ENCODE measurements around the gene GSDMA.

The GSDMA gene

DNA sequence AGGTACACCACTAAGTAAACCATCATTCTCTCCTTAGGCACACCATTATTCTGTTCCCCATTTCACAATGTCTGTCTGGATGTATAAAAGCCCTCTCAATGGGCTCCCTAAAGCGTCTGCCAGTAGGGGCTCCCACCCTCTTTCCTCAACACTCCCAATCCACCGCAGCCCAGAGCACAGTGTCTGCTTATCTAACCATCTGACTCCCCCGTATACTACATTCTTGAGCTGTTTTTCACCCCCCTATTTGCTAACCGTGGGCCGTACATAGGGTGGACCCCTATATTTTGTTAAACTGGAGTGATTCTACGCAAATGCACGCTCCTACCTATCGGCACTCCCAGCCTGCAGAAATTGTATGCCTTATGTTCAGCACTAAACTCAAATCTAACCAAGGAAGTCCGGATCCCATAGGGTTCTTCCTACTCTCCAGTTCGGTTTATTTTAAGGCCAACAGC lies 17.1 kb downstream of the GSDMA start:
- peak overlapping the region; percentile 98 for H3K4me3 ChIP-seq (replicated peaks; ENCODE audit: low read depth, low read length)
- no peak for DNase-seq (ENCODE audit: low read depth)
- TF ChIP-seq, protein P1, sequence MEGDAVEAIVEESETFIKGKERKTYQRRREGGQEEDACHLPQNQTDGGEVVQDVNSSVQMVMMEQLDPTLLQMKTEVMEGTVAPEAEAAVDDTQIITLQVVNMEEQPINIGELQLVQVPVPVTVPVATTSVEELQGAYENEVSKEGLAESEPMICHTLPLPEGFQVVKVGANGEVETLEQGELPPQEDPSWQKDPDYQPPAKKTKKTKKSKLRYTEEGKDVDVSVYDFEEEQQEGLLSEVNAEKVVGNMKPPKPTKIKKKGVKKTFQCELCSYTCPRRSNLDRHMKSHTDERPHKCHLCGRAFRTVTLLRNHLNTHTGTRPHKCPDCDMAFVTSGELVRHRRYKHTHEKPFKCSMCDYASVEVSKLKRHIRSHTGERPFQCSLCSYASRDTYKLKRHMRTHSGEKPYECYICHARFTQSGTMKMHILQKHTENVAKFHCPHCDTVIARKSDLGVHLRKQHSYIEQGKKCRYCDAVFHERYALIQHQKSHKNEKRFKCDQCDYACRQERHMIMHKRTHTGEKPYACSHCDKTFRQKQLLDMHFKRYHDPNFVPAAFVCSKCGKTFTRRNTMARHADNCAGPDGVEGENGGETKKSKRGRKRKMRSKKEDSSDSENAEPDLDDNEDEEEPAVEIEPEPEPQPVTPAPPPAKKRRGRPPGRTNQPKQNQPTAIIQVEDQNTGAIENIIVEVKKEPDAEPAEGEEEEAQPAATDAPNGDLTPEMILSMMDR (IDR thresholded peaks at IDR 0.05; ENCODE audit: low read length, missing control alignments), result peak; percentile 26

- H3K4me3 ChIP-seq (replicated peaks; ENCODE audit: low read depth, low read length), result peak within 1 kb of the TSS; percentile 98
- TF ChIP-seq, protein P1 (IDR thresholded peaks at IDR 0.05; ENCODE audit: low read length, missing control alignments), result peak; percentile 78
- peak; percentile 100 for DNase-seq (ENCODE audit: low read depth)
These were observed 17.8 kb downstream of the GSDMA start, which contains the start of gene PSMD3 for GRCh38 chr17:39980351-39981206. Gene PSMD3, plus strand, starts transcription at chr17:39980807. Its CDS starts 164 bp downstream, at chr17:39980971.

DNA sequence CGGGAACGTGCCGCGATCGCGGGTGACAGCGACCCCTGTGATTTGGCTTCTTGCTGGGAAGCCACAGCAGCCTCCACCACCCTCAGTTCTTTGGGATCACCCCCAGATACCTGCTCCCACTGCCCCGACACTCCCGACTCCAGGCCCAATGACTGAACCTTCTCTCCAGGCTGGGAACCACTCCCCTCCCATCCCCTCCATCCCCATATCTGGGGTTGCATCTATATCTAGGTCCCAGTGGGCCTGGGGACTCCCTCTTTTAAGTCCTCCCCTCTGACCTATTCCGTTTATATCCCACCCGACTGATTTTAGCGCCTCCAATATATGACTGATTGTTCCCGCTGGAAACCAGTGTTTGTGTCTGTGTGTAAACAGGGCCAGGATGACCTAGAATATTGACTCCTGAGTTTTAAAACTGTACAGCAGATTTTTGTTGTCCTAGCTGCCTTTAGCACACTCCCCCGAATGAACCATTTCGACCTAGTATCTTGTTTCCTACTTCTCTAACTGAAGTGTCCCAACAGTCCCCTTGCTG lies 18.5 kb downstream of the GSDMA start:
- TF ChIP-seq, protein P1 (IDR thresholded peaks at IDR 0.05; ENCODE audit: low read length, missing control alignments), result no peak
- peak overlapping the region; percentile 98 for H3K4me3 ChIP-seq (replicated peaks; ENCODE audit: low read depth, low read length)
- no peak for DNase-seq (ENCODE audit: low read depth)

- TF ChIP-seq, protein P1 (IDR thresholded peaks at IDR 0.05; ENCODE audit: low read length, missing control alignments), result no peak
These were observed 19.1 kb downstream of the GSDMA start for GRCh38 chr17:39981766-39982375.

GRCh38 chr17:39988206-39988810 lies 25.5 kb downstream of the GSDMA start:
- no peak for DNase-seq (ENCODE audit: low read depth)
- TF ChIP-seq, protein P1 (IDR thresholded peaks at IDR 0.05; ENCODE audit: low read length, missing control alignments), result no peak

More at GRCh38 chr17:39981766-39982375, 19.1 kb downstream of the GSDMA start:
- H3K4me3 ChIP-seq (replicated peaks; ENCODE audit: low read depth, low read length), result peak overlapping the region; percentile 98
- no peak for DNase-seq (ENCODE audit: low read depth)

DNA sequence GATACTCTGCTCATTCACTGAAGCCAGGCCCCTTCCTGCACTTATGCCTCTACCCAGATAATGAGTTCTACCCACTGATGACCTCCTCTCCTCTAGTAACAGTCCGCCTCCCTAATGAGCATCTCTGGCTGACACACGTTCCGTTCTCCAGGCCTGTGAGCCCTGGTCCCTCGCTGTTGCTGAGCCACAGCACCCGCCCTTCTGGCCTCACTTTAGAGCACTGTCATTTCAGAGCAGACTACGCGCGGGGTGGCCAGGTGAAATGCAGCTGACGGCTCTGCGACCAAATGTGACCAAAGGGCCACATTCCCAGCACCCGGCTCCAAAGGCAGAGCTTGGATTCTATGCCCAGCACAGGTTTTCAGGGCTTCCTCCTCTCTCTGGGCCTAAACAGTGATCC lies 31.6 kb downstream of the GSDMA start:
- DNase-seq (ENCODE audit: low read depth), result no peak
- no peak overlapping the region for H3K4me3 ChIP-seq (replicated peaks; ENCODE audit: low read depth, low read length)
- TF ChIP-seq, protein P1 (IDR thresholded peaks at IDR 0.05; ENCODE audit: low read length, missing control alignments), result no peak

More at GRCh38 chr17:39988206-39988810, 25.5 kb downstream of the GSDMA start:
- H3K4me3 ChIP-seq (replicated peaks; ENCODE audit: low read depth, low read length), result no peak overlapping the region
